ENCODE measurements around the gene PHYHIPL.

PHYHIPL gene

DNA sequence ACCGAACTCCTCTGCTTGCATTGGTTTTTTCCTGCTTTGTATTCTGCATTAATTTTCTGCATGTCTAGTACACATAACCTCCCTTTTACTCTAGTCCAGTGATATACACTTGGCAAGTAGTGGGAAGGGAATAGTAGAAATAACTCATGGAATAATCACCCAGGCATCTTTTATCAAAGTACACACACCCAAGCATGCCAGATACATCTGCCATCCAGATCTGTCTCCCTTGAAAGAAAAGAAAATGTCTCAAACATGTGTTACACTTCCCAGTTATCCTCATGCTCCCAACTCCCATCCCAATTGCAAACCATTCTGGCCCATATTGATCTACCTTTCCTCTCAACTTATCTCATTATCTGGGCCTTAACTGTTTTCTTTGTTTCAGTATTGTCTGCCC lies 79.0 kb downstream of the PHYHIPL start:
- no peak for DNase-seq (ENCODE audit: low read depth in 2 of 2)

DNA sequence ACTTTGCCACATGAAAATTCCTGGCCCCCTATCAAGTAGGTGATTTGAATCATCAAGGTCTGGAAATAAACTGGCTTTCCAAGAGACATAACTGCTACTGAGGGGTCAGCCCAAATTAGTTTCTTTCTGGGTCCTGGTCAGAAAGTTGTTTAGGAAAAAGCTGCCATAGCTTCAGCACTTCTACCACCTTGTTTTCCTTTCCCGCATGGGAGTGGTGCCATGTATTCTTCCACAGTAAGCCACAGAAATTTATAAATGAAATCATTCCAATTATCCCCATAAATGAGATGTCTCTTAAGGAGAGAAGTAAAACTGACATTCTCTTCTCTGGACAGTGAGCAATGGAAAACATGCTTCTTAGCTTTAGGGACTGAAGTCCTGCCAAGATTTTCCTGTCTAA lies 80.8 kb downstream of the PHYHIPL start:
- DNase-seq (ENCODE audit: low read depth in 2 of 2) = no peak

DNA sequence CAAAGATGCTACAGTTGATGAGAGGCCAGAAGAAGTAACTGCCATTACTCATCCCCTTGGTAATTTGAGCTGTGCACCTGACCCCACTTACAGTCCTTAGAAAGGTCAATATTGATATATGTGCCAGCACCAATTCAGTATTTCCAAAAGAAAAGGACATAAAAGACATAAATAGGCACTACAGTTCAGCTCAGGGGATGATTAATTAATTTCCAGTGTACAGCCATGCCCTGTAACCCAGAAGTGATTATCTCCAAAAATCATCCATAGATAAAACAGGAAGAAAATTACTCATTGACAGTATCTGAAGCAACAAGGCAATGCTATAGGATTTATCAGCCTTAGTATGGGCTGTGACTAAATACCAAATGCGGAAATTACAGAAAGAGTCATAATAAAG lies 82.4 kb downstream of the PHYHIPL start:
- DNase-seq (ENCODE audit: low read depth in 2 of 2) = no peak

- DNase-seq (ENCODE audit: low read depth in 2 of 2) = no peak
These were observed 88.7 kb downstream of the PHYHIPL start for GRCh38 chr10:59265141-59265540.

- no peak for DNase-seq (ENCODE audit: low read depth in 2 of 2)
These were observed 89.9 kb downstream of the PHYHIPL start for GRCh38 chr10:59266321-59266720.

- no peak for DNase-seq (ENCODE audit: low read depth in 2 of 2)
These were observed 92.0 kb downstream of the PHYHIPL start for GRCh38 chr10:59268460-59268859.

- DNase-seq (ENCODE audit: low read depth in 2 of 2) = no peak
These were observed 93.2 kb downstream of the PHYHIPL start for GRCh38 chr10:59269651-59270050.

GRCh38 chr10:59270492-59270891 lies 94.0 kb downstream of the PHYHIPL start:
- DNase-seq (ENCODE audit: low read depth in 2 of 2) = no peak

DNA sequence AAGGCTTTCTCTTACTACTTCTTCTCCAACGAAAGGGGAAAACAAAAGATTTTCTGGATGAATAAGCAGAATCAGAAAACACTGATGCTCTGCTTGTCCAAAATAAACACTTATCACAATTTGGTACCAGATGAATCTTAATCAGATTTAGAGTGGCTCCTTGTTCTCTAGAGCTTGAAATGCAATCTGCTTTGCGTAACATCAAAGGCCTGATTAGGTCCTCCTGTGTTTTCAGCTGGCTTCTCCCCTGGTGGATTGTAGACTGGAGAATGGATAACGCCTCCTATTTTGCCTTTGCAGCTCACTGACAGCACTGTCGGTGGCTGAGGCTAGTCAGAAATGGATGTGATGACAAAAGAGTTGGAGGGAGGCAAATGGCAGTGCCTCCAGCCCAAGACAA lies 94.7 kb downstream of the PHYHIPL start:
- no peak for DNase-seq (ENCODE audit: low read depth in 2 of 2)

GRCh38 chr10:59272061-59272460 lies 95.6 kb downstream of the PHYHIPL start:
- no peak for DNase-seq (ENCODE audit: low read depth in 2 of 2)

GRCh38 chr10:59273445-59273844 lies 97.0 kb downstream of the PHYHIPL start:
- DNase-seq (ENCODE audit: low read depth in 2 of 2) = no peak

DNA sequence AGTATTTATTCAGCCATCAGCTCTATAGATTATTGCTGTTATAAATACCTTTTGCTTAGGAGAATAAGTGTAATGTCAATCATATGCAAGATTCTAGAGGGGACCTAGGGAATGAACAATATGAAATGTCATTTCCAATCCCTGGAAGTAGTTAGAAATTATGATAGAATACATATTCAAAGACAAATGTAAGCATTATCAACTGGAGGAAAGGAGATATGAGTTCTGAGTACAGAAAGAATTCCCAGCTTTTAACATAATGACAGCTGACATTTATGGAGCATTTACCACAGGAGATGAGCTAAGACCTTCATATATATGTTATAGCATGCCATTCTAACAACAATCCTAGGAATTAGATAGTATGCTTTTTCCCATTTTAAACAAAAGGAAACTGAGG lies 99.7 kb downstream of the PHYHIPL start:
- no peak for DNase-seq (ENCODE audit: low read depth in 2 of 2)

DNA sequence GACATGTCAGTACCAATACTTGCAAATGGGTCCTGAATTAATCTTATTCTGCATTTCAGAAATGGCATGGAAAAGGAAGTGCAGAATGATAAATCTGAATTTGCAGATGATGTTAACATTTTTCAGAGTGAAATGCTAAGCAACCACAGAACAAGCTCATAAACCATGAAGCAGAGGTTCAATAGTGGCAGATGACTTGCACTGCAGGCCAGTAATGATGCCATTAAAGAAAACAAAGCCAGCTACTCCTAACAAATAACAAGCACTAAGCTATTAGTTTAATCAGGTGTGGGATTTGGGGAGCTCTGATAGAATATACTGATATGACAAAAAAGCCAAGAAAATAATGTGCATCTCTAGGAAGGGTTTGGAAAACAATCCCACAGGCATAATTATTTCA lies 100.5 kb downstream of the PHYHIPL start:
- DNase-seq (ENCODE audit: low read depth in 2 of 2) = no peak

GRCh38 chr10:59279476-59279875 lies 103.0 kb downstream of the PHYHIPL start:
- DNase-seq (ENCODE audit: low read depth in 2 of 2) = no peak

- DNase-seq (ENCODE audit: low read depth in 2 of 2) = no peak
These were observed 103.6 kb downstream of the PHYHIPL start for GRCh38 chr10:59279991-59280505.

- DNase-seq (ENCODE audit: low read depth in 2 of 2) = no peak
These were observed 105.4 kb downstream of the PHYHIPL start for GRCh38 chr10:59281861-59282260.

DNA sequence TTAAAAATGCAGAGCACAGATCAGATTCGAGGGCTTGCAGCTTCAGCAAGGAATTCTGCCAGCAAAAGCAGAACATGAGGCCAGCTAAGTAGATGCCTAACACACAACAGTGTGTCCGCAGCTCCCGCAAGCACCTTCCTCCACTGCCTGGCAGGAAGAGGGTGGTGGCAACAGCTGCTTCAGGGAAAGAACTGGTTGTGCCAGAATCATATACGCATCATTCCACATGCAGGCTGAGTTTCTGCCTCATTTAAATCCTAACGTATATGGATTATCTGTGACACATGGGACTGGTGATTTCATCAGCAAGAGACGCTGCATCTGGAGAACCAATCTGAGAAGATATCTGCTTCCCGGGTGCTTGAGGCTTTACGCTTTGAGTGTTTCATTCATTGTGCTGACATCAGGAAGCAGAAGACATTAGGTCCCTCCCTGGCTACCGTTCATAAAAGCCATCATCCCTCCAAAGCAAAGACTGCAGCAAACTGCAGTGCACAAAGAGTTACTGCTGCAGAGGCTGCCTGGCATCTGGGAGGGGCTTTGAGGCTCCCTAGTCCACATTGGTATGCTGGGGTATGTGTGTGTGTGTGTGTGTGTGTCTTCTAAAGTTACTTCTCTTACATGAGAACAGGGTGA lies 107.1 kb downstream of the PHYHIPL start:
- DNase-seq (ENCODE audit: low read depth in 2 of 2) = no peak

GRCh38 chr10:59284118-59284975 lies 107.9 kb downstream of the PHYHIPL start:
- DNase-seq (ENCODE audit: low read depth in 2 of 2) = no peak

DNA sequence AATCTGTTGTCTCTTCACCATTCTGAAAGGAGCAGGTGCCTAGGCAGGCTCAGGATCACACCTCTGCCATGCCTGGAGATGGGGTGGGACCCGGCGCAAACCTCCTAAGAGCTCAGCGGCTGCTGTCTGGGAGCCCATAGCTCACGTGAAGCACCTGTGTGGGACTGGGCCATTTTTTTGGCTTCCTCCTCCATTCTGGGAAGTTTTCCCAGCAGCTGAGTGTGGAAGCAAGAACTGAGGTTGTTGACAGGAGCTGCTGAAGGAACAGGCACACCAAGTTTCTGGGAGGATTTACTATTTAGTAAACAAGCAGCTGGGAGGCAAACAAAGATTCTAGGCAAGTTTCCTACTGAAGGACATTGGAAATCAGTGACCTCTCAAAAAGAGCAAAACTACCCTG lies 108.6 kb downstream of the PHYHIPL start:
- no peak for DNase-seq (ENCODE audit: low read depth in 2 of 2)

DNA sequence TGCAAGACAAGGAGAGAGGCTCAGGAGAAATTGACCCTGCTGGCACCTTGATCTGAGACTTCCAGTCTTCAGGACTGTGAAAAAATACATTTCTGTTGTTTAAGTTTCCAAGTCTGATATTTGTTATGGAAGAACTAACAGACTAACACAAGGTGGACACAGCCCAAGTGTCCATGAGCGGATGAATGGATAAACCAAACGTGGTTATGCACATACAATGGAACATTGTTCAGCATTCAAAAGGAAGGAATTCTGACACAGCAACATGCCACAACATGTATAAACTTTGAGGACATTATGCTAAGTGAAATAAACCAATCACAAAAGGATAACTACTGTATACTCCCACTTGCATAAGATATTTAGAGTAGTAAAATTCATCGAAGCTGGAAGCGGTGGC lies 109.4 kb downstream of the PHYHIPL start:
- DNase-seq (ENCODE audit: low read depth in 2 of 2) = no peak

GRCh38 chr10:59287587-59288255 lies 111.3 kb downstream of the PHYHIPL start:
- no peak for DNase-seq (ENCODE audit: low read depth in 2 of 2)

GRCh38 chr10:59289853-59290252 lies 113.4 kb downstream of the PHYHIPL start:
- DNase-seq (ENCODE audit: low read depth in 2 of 2) = no peak

GRCh38 chr10:59290448-59290847 lies 114.0 kb downstream of the PHYHIPL start:
- no peak for DNase-seq (ENCODE audit: low read depth in 2 of 2)

Measured in stimulated activated CD4-positive, alpha-beta T cell treated with anti-CD3 and anti-CD28 coated beads, Interleukin-12 subunit alpha, Interleukin-12 subunit beta, amount 100 ng/mL, for 24 hours (primary cell).